NCI-H82 treated with DMSO at 0.1 percent for 48 hours (cell line): ENCODE measurements around the gene SDC1.

ENCODE experiments used
- DNase-seq: peaks from one replicate; lab custom pipeline; 2025; ENCODE audit not compliant: unreplicated experiment; lab: John Stamatoyannopoulos, UW

Gene SDC1

GRCh38 chr2:20229322-20230113 is 4.6 kb upstream of the SDC1 start:
- no peak for DNase-seq

DNA sequence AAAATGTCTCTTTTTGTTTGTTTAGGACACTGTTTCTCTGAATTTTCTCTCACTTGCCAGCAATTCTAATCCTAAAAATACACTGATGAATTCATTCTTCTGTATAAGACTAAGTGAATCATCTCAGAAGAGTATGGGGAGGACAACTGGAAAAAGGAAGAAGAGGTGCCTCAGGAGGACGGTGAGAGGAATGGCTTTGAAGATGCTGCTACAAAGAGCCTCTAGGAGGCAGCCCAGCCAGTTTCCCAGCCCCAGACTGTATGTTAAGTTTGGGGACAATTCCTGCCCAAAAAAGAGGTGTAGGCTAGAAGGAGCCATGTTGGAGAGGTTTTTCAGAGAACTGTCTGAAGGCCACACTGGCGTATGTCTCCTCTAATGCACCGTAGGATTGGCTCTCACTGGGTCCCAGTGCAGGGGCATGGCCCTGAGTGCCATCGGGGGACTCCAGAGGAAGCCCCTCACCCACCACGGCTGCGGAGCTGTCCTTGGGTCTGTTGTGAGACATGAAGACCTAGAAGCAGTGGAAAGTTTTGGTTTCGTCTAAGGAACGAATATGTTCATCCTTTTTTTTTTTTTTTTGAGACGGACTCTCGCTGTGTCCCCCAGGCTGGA is 3.1 kb upstream of the SDC1 start:
- no peak for DNase-seq

GRCh38 chr2:20226152-20226545 is 1.2 kb upstream of the SDC1 start:
- no peak for DNase-seq

GRCh38 chr2:20225294-20226151 is 593 bp upstream of the SDC1 start:
- DNase-seq = peak; percentile 22

- no peak for DNase-seq
Observed at GRCh38 chr2:20224164-20224715, 690 bp downstream of the SDC1 start.

GRCh38 chr2:20223407-20224163 is 1.3 kb downstream of the SDC1 start:
- DNase-seq = no peak

GRCh38 chr2:20222769-20223406 is 2.0 kb downstream of the SDC1 start:
- no peak for DNase-seq

DNA sequence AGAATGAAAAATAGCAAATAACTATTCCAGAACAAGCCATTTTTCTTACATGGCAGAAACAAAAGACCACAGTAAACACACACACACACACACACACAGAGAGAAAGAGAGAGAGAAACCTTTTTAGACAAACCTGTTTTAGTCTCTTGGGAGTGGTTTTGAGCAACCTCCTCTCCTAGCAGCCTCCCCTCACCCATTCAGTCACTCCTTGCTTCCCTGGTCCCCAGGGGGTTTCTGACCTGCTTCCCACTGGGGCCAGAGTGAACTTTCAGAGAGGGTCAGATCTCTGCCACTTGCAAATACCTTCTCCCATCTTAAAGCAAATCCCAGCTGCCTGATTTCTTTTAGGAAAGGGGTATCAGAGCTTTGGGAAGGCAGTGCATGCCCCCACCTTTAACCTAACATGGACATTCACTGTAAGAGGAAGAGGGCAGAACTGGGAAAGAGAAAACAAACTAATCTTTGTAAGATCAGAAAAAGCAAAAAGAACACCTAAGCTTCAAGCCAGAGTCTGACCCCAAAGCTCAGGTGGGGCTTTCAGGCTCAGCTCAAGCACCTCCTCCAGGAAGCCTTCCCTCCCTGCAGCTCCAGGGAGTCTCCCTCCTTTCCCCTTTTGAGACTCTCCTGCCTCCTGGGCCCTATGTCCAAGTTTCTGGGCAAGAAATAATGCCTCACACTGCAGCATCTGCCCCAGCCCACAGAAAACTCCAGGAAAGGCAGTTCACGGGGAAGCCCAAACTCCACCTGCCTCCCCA is 2.7 kb downstream of the SDC1 start:
- DNase-seq = no peak

- no peak for DNase-seq
Observed at GRCh38 chr2:20221555-20221973, 3.4 kb downstream of the SDC1 start.

- no peak for DNase-seq
Observed at GRCh38 chr2:20220806-20221554, 4.0 kb downstream of the SDC1 start.

- no peak for DNase-seq
Observed at GRCh38 chr2:20219763-20220380, 5.1 kb downstream of the SDC1 start.

- no peak for DNase-seq
Observed at GRCh38 chr2:20218331-20219320, 6.3 kb downstream of the SDC1 start.

- no peak for DNase-seq
Observed at GRCh38 chr2:20217041-20217970, 7.6 kb downstream of the SDC1 start.

- DNase-seq = no peak
Observed at GRCh38 chr2:20216130-20217025, 8.6 kb downstream of the SDC1 start.
